Activated naive CD4-positive, alpha-beta T cell (primary cell): ENCODE results near the gene GRM1.

ENCODE experiments used
- DNase-seq, 4 experiments: peaks; one replicate each; lab custom pipeline; 2025; lab: John Stamatoyannopoulos, UW

Gene GRM1

DNA sequence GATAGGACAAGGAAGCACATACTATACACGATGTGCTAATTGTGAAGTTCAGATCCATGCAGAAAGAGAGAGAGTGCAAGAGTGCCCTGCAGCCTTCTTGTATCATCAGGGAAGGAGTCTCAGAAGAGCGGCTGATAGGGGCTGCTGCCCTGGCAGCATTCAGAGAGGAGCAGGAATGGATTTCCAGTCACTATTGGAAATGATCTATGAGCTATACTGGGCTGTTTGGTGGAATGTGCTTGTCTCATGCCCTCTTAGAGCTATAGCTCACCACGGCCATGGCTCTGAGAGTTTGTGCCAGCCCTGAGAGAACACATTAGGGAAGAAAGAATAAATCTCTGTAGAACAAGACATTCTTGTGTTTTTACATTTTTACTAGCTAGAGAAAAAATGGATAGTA lies 302.2 kb downstream of the GRM1 start:
- no peak for DNase-seq

DNA sequence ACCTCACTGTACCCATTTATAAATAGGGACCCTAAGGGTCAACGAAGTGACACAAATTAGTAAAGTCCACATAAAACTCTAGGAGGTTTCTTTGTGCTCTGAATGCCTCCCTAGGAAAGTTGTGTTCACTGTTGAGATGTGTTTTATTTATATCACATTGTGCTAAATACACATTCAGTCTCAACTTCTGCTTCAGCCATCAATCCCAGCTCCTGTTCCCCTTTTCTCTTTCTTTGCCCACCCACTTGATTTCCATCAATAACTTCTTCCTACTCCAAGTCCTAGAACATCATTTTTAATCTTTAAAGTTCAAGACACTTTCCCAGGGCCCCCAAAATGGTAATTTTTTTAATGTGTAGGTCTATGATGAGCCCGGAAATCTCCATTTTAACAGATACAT lies 306.5 kb downstream of the GRM1 start:
- DNase-seq: no peak

DNA sequence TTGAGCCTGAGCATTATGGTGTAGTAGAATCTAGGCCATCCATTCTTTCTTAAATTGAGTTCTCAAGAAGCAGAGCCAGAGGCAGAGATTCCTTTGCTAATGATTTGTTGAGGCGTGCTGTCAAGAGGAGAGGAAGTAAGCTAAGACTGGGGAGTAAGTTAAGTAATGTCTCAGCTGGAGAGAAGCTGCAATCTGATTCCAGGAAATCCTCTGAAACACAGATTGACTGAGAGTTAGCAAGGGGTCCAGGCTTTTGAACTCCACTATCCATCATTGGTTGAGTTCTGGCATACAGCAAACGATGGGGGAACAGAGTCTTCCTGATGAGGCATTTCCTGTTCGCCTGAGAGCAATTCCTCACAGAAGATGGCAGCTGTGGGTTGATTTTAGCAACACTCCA lies 307.3 kb downstream of the GRM1 start:
- no peak for DNase-seq

DNA sequence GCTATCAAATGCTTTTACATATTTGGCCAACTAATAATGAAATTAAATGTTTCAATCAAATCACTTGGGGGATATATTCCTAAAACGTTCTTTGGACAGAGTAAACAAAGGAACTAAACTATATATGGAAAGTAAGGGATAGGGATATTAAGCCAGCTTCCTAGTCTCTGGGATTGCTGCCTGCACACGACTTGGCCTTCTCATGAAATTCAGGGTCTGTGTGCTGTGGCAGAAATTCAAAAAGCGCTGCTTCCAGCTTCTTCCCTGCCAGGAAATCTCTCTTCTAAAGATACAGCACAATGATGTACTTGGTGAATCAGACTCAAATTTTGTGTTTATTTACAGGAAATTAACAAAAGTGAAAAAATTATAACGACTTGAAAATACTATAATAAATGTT lies 308.5 kb downstream of the GRM1 start:
- DNase-seq: no peak

DNA sequence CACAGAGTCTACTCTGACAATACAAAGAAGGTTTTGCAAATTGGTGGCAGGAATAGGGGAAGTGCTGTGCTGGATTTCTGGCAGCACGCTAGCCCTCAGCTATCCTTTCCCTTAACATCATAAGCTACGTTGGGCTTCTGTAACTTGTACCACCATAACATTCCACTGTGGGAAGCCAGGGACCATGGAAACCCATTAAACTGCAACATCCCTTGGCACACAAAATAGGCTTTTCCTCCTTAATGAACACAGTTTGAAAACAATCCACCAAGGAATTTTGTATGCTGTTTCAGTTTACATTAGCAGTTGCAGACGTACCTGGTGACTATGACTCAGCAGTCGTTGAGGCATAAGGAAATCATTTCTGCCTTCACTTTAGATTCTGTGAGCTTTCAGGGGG lies 310.9 kb downstream of the GRM1 start:
- DNase-seq: no peak

DNA sequence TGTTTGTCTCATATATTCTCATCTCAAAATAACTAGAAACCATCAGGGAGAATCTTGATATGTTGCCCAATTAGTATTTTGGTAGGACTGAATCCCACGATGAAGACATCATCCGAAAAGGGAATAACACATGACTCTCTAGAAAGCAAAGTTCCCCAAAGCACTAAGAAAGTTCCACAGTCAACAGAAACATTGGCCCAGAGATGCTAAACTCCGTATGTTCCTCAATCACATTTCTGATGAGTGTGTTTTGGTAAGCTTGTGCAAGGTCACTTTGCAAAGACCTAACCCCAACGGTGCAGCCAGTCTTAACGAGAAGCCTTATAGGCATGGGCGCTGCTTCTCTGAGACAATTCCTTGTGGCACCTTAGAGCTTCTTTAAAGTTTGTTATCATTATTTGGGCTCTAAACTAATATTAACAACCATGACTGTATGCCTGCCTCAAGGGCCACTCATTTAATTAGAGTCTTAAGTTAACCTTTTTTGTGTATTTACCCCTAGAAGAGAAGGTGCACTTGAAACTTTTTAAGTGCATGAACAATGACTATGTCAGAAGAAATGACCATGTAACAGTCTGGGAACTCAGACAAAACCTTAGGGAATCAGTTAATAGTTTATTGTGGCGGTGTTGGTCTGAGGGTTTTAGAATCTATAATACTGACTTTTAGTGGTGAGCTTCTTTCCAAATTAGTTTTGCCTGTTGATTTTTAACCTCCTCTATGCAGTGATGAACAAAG lies 312.8 kb downstream of the GRM1 start:
- no peak for DNase-seq

DNA sequence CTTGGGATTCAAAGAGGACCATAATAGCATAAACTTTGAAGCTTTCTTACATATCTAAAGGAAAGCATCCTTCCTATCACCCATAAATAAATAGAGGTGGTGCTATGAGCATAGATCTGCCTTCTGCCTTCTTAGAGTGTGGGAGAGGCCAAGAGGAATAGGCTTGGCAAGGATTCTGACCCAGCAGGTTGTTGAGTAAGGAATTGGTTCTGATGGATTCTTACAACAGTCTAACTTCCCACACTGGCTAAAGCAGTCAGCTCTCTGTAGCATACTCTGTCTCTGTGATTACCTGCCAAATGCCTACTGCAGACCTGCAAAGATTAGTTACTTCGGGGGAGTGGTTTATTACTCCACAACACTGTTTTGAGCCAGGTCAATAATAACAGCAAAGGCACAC lies 316.7 kb downstream of the GRM1 start:
- no peak for DNase-seq

DNA sequence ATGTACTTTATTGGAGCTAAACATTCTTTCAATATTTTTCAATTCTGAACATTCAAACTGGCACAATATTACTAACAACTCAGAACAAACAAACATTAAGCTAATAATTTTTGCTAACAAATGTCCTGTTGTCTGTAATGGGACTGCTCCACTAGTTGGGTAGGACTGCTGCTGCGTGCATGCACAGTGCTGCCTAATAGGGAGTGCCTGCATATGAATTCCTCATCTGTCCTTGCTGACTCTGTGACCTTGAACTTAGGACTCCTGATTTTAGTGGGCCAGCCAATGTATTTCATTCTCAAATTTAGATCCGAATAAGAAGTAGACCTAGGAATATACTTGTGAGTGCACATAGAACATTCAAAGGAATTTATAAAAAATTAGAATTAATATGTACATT lies 318.2 kb downstream of the GRM1 start:
- DNase-seq: no peak

DNA sequence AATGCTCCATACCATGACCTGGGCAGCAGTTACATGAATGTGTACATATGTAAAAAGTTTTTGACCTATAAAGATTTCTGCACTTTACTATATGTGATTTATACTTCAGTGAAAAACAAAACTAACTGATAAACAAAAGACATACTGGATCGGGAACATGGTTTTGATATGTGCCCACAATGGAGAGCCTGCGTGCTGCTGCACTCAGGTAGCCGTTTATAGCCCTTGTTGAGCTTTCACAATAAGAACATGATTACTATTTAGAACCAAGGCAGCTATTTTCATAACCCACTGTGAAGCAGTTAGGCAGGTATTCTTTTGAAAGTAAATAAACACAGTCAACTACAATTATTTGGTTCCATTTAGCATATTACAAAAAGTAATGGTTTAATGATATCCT lies 318.8 kb downstream of the GRM1 start:
- DNase-seq: no peak

DNA sequence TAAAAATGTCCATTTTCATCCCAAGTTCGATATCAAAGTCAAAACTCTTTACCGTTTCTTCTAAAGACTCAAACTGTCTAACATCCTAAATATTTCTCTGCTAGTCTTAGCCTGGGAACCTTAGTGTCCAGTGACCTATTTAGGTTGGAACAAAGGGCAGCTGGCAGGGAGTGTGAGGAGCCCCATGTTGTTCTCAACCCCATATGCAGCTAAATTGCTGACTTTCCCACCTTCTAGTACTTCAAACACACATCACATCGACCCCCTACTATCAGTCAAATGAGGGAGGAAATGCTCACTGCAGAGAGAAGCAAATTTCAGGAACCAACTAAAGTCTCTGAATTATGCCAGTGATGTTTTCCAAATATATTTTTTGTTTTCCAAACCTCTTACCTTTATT lies 322.2 kb downstream of the GRM1 start:
- no peak for DNase-seq

DNA sequence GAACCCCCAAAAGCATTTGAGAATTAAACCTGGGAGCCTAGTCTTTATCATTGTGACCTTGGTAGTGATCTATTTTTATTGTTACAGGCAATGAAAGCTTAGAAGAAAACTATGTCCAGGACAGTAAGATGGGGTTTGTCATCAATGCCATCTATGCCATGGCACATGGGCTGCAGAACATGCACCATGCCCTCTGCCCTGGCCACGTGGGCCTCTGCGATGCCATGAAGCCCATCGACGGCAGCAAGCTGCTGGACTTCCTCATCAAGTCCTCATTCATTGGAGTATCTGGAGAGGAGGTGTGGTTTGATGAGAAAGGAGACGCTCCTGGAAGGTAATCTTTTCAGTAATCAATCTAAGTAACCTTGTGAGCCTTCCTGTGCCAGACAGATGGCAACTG lies 323.3 kb downstream of the GRM1 start:
- no peak for DNase-seq

DNA sequence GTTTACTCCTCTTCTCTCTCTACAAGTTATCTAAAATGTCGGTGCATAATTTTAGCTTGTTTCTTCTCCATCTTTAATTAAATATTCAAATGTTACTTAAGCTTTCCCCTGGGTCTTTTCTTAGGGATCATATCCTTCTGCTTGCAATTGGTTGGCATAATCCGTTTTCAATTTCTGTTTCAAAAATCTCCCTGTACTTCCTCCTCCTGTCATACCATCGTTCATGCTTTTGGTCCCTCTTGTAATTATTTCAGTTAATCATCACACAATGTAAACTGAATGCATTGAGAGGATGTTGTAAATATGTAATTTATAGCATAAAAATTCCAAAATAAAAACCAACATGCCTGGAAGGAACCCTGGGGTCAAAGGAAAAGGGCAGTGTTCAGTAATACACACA lies 325.6 kb downstream of the GRM1 start:
- no peak for DNase-seq

DNA sequence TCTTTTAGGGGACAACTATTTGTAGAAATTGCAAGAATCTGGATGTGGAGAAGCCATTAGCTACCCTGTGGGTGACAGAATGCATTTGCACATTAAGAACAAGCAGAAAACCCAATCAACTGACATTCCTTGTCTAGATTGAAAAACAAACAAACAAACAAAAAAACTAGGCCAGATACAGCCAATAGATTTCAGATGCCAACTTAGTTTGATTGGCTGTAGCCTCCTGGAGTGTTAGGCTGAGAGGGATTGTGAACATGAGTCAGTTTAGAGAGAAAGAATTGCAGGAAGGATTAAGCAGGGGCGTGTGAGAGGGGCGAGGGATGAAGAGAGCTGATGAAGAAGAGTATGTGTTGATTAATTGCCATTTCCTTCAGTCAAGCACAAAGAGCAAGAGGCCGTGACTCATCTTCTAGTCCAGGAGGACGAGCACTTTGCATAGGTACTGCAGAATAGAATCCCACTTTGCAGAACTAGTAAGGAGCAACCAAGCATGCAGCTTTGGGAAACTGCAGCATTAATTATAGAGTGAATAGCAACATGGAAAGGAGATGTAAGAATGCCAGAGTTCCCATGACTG lies 326.7 kb downstream of the GRM1 start:
- no peak for DNase-seq

DNA sequence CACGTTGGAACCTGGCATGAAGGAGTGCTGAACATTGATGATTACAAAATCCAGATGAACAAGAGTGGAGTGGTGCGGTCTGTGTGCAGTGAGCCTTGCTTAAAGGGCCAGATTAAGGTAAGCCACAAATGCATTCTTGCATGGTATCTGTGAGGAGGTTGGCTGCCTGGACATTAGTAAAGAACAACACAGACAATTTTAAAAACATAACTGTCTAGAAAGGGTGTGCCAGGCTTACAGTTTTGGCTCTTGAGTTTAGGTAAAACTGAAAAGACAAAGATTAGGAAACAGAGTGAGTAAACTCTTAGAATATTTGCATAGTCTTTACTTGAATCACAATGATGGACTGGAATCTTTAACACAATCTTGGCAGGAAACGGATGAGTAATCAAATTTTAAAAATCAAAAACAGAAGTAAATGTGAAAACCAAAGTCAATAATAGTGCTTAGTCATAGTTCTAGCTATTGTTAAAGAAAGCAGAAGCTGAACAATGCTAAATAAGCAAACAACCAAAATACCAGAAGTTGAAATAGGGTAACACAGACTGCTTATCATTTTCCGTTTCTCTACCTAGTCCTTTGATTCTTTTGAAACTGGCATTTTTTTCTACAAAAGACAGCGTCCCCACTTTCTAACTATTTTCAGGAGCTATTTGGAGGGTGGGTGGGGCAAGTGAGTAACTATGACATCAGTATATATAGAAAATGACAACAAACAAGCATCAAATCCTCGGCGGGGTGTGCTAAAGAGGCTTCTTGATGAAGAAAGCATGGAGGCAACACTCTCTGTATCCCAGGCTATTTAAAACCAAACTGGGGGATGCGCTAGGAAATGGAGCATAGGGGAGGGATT lies 328.9 kb downstream of the GRM1 start:
- DNase-seq: no peak

DNA sequence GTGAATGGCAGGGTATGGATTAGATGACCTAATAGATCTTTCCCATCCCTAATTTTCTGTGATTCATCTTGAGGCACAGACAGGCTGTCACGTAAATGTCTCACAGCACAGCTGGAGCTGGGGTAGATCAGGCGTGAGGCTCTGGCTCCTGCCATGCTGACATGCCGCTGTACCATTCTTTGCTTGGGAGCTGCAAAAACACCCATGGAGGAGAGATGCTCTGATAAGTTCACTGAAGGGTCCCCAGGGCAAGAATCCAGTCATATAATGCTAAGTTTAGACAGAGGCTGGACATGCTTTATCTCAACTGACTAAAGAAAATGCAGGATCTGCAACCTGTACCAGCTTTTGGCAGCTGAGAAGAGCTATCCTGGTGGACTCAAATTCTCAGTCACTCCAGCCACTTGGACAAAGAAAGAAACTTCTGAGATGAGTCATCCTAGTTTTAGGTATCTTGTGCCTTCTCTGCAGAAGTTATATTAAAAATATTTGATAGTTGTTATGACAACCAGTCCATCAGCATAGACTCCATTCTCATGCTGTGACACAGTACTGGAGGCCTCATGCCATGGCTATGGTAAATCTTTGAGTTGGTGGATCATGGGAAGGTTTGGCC lies 329.7 kb downstream of the GRM1 start:
- no peak for DNase-seq

DNA sequence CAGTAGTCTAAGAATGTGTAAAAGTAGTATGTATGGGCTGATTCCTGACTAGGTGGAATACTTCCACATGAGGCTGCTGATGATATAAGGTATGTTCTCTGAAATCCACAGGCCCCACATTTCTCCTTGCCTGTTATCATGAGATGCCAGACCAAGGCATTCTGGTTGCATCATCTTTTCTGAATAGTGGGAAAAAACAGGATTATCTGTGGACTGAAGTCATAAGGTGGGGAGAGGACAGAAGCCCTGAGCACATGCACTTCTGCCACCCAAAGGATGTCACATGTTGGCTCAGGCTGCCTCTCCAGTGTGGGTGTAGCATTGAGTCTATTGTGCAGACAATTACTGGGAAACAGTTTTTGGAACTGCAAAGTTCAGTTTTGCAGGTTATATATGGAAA lies 330.3 kb downstream of the GRM1 start:
- no peak for DNase-seq

DNA sequence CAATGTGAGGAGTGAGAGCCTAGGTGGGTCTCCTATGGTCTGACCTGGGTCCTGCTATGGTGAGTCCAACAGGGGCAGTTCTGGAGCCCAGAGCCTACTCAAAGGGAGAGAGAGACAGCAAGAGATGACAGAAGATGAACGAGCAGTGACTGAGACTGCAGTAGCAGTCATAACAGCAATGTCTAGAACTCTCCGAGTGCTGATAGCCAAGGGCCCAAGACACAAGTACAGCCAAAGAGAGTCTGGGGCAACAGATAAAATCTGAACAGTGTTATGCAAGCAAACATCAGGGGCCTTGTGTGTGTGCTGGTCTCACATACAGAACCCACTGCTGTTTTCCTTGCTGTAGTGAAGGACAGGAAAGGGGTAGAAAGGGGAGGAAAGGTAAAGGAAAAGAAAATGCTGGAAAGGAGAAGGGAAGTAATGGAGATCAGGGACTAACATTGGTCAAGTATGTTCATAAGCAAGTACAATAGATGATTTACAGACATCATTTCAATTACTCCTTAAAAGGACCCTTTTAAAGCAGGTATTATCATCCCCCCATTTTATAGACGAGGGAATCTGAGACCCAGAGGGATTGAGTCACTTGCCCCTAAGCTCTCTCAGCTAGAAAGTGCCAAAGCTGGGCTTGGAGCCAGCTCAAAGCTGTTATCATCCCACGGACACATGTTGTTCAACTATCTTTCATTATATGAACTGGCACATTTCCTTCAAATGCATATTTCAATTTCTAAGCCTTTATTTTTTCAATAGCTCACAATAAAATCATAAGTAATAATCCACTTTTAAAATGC lies 332.5 kb downstream of the GRM1 start:
- DNase-seq: no peak

DNA sequence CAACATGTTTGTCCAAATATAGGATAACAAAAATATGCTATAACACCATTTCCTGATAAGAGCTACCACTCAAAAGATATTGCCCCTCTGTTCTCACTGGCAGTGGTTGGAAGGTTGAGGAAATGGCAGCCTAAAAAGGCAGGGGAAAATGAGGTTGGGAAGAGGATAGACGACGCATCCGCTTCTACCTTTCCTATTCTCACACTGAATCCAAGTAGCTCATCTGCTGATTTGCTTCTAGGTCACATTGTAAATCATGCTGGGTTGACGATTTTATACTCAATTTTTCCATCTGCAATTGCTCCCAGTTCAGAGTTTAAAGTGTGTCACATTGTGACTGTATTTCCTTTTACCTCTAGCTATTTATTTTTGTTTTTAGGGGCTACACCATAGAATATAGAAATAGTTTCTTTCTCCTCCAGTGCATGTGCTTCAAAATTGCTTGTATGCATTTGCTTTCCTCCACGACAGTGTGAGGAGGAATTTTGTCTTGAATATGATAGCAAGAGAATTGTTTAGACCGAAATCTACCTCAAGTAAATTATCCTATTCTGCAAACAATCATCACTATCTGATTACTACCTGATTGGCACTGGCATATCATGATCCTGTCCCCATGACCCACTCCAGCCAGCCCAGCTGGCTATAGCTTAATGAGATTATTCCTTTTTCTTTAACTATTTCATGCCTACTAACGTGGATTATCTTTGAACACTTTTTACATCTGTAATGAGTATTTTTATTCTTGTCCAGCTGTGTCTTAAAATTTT lies 335.2 kb downstream of the GRM1 start:
- DNase-seq: no peak

DNA sequence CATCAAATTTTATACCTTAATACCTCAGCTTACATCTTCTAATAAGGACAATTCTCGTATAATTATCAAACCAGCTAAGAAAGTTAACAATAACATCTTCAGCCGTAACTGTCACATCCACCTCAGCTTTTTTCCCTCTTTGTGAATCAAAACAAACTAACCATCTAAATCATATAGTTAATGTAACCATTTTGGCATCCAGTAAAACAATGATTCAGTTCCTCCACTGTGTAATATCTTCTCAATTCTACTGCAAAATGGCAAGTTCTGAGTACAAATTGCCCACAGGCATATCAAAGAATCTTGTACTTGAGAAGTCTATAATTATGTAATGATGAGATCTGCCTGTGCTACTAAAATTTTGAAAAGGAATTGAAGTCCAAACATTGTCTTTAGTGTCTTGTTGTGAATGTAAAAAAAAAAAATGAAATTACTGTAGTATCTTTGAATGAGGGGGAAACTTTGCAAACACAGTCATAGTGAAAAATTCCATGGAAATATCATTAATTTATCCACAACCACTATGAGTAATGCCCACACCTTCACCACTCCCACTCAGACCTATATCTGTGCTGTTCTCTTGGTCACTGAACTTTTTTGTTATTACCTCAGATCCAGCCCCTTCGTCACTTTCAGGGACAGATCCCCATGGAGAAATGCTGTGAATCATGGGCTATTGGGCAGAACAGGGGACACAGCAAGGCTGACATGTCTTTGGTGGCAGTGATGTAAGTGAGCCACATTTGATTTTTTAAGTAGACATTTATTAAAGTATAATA lies 336.1 kb downstream of the GRM1 start:
- DNase-seq: no peak

DNA sequence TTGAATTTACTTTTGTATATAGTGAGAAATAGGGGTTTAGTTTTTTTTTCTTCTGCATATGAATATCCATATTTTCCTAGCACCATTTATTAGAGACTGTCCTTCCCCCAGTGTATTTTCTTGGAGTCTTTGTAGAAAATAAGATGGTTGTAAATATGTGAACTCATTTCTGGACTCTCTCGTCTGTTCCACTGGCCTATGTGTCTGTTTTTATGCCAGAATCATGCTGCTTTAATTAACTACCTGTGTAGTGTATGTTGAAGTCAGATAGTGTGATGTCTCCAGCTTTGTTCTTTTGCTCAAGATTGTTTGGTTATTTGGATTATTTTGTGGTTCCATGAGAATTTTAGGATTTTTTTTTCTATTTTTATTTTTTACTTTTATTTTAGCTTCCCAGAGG lies 338.2 kb downstream of the GRM1 start:
- no peak for DNase-seq
